HTERT RPE-1 (cell line): ENCODE measurements around the gene PARP8.
"Not testable (repeated sequence)": the region's sequence is repeated elsewhere in the genome, so short reads cannot be mapped to it uniquely, and the experiment has no call there.

Experiments
- in situ Hi-C: fragments of 300-500 bp; cut with MboI; formaldehyde crosslinking; loops from 4 replicates; pipeline ENCODE4 v1.14.3; 2020; ENCODE audit warnings: low sequenced_read_pairs

PARP8 gene

DNA sequence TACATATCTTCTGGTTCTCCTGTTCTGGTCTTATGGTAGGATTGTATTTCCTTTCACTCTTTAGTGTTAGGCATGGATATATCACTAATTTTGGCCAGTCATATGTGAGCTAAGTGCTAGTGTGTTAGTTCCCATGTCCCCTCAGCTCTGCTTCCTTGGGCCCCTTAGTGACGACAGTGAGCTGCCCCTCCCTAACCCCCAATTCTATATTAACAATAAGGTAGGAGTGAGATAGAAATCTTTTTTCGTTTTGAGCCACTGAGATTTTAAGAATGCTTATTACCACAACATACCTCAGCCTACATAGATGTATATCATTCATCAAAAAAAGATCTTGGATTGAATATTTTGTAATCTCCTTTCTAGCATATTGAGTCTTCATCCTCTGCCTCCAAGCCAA is 100.5 kb downstream of the PARP8 start:
- in situ Hi-C loops = no loop called here

DNA sequence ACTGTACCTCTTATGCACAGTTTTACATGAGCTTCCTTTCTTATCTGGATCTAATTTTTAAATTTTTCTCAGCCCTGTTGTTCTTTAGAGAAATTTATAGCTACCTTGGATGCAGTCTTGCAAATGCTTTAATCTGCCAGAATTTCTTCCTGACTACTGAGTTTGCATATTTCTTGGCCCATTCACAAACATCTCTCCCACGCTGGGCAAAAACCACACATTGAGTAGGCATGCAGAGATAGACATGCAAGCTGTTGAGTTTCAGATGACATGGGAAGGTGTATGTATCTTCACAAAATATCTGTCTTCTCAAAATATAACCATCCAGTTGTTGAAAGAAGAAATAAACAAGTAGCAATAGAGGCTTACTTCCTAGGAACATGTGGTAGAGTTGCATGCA is 101.2 kb downstream of the PARP8 start:
- in situ Hi-C loops = no loop called here

DNA sequence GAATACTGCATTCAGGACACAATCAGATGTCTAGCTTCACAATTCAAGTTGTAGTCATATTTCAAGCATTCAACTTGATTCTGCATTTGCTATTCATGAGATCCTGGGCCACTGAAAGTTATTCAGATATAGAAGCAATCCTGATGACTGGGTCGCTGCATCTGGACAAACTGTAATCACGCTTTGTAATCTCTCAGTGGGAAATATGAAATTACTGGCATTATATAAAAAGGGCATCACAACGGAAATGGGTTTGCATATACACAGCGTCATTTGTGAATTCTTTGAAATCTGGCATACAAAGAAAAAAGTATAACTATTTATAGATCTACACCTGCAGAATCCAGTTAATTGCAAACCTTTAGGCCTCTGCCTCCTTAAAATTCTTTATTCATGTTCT is 102.2 kb downstream of the PARP8 start:
- in situ Hi-C loops = no loop called here

DNA sequence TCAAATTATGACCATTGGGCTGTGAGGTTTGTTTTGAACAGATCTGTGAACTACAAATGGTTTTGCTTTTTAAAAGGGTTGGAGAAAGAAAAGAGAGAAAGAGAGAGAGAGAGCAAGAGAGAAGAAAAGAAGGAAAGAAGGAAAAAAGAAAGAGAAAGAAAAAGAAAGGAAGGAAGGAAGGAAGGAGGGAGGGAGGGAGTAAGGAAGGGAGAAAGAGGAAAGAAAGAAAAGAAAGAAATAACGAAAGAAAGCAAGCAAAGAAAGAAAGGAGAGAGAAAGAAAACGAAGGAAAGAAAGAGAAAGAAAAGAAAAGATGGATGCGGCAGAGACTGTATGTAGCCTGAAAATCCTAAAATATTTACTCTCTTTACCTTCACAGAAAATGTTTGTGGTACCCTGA is 104.0 kb downstream of the PARP8 start:
- in situ Hi-C loops = no loop called here

DNA sequence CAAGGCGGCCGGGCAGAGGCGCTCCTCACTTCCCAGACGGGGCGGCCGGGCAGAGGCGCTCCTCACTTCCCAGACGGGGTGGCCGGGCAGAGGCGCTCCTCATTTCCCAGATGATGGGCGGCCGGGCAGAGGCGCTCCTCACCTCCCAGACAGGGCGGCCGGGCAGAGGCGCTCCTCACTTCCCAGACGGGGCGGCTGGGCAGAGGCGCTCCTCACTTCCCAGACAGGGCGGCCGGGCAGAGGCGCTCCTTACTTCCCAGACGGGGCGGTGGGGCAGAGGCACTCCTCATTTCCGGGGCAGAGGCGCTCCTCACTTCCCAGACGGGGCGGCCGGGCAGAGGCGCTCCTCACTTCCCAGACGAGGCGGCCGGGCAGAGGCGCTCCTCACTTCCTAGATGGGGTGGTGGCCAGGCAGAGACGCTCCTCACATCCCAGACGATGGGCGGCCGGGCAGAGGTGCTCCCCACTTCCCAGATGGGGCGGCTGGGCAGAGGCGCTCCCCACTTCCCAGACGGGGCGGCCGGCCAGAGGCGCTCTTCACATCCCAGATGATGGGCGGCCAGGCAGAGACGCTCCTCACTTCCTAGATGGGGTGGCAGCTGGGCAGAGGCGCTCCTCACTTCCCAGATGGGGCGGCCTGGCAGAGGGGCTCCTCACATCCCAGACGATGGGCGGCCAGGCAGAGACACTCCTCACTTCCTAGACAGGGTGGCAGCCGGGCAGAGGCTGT is 108.2 kb downstream of the PARP8 start:
- in situ Hi-C loops = not testable (repeated sequence)

DNA sequence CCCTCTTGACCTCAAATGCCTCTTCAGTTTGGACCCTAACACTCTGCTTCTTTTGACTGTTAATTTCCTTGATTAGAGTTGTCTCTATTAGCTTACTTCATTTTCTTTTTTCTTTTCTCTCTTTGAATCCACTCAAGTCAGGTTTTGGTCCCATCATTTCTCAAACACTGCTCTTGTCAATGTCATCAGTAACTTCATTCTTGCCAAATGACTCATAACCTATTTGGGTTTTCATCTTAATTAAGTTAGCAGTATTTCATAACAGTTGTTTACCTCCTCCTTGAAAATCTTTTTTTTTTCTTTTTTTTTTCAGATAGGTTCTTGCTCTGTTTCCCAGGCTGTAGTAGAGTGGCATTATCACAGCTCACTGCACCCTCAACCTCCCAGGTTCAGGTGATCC is 119.6 kb downstream of the PARP8 start:
- in situ Hi-C loops = no loop called here

DNA sequence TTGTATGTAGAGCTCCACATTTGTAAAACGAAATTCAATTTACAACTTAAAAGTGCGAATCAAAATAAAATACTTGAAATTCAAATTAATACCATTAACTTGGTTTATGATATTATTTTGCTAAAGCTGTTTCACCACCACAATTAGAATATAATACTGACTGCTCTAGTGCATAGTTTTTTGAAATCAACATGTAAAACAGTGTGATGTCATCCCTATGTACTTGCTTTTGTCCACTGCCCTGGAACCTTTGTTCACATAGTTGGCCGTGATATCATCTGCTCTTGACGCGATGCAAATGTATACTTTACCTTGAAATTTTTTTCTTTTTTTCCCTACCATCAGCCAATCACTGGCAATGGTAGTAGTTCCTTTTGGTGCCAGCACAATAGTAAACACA is 125.4 kb downstream of the PARP8 start:
- in situ Hi-C loops = no loop called here

DNA sequence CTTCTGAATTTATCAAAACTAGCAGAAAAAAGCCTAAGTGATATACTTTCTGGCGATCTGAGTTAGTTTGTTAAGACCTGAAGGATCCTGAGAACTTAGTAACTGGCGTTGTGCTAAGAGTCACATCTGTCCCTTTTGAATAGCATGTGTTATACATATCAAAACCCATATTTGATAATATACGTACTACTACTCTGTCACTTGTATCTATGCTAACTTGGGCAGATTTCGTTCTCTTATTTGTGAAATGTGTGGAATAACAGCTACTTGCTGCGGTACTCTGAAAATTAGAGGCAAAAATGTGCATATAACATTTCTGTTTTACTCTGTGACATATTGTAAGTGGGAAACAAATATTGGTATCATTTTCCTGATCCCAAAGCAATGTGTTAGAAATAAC is 126.4 kb downstream of the PARP8 start:
- in situ Hi-C loops = no loop called here

DNA sequence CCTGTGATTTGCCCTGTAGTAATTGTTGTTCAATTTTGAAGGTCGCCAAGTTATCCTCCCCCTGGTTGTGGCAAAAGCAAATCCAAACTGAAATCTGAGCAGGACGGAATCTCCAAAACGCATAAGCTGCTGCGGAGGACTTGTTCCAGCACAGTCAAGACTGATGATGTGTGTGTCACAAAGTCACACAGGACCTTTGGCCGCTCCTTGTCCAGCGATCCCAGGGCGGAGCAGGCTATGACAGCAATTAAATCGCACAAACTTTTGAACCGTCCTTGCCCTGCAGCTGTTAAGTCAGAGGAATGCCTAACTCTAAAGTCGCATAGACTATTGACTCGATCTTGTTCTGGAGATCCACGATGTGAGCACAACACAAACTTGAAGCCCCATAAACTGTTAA is 128.4 kb downstream of the PARP8 start:
- in situ Hi-C loops = no loop called here

DNA sequence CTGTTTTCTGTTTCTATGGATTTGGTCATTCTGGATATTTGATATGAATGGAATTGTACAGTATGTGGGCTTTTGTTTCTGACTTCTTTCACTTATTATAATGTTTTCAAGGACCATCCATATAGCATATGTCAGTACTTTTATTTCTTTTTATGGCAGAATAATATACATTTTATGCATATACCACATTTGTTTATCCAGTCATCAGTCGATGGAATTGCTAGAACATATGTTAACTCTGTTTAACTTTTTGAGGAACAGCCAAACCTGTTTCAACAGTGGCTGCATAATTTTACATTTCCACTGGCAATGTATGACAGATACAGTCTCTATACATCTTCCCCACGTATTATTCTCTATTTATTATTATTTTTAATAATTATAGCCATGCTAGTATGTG is 131.6 kb downstream of the PARP8 start:
- in situ Hi-C loops = no loop called here

DNA sequence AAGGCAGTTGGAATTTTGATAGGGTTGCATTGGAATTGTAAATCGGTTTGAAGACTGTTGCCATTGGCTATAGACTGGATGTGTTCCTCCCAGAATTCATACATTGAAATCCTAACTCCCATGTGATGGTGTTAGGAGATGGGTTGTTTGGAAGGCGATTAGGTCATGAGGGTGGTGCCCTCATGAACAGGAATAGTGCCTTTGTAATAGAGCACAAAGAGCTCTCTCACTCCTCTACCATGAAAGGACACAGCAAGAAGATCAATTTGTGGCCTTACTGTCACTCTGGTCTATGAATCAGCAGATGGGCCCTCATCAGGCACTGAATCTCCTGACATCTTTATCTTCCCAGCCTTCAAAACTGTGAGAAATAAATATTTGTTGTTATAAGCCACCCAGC is 133.2 kb downstream of the PARP8 start:
- in situ Hi-C loops = no loop called here

DNA sequence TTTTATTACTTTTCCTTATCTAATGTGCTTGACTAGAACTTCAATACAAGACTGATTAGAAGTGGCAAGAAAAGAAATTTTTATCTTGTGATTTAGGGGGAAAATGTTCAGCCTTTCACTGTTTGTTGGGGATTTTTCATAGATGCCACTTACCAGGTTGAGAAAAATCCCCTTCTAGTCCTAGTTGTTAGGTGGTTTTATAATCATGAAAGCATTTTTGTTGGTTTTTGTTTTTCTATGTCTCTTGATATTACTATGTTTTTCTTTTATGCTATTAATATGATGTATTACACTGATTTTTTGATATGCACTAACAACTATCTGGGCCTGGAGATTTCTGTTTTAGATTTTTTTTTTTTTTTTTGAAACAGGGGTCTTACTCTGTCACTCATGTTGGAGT is 134.0 kb downstream of the PARP8 start:
- in situ Hi-C loops = no loop called here

DNA sequence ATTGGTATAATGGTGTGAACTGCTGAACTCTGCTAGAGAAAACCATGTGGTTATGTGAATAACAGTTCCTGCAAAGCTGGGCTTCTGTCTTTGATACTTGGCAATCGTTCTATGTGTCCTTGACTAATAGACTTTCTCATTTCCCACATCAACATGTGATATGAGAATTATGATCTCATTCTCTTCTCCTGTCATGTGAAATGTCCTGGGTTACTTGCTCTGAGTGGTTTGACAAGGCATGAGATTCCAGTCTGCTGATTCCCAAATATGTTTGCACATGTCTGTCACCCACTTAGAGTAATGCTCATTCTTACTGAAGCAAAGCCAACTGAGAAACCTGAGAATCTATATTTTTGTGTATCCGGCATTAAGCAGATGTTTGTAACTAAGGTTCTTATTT is 141.2 kb downstream of the PARP8 start:
- in situ Hi-C loops = no loop called here

DNA sequence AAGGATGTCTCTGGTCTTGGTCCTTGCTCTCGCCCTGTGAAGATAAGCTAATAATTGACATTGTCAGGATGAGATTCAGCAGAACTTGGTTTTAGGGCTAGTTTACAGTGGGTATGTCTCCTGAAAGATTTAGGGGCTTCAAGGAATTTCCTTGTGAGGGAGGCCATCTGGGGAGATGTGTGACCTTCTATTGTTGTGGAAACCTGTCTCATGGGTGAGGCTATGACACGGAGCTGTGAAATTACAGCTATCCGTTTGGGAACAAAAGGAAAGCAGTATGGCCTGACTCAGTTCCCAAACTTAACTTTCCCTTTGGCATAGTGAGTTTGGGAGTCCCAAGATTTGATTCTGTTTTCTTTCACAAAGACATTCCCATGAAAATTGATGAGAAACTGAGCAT is 142.0 kb downstream of the PARP8 start:
- in situ Hi-C loops = no loop called here

DNA sequence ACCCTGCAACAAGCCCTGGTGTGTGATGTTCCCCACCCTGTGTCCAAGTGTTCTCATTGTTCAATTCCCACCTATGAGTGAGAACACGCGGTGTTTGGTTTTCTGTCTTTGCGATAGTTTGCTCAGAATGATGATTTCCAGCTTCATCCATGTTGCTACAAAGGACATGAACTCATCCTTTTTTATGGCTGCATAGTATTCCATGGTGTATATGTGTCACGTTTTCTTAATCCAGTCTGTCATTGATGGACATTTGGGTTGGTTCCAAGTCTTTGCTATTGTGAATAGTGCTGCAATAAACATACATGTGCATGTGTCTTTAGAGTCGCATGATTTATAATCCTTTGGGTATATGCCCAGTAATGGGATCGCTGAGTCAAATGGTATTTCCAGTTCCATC is 145.3 kb downstream of the PARP8 start:
- in situ Hi-C loops = not testable (repeated sequence)

DNA sequence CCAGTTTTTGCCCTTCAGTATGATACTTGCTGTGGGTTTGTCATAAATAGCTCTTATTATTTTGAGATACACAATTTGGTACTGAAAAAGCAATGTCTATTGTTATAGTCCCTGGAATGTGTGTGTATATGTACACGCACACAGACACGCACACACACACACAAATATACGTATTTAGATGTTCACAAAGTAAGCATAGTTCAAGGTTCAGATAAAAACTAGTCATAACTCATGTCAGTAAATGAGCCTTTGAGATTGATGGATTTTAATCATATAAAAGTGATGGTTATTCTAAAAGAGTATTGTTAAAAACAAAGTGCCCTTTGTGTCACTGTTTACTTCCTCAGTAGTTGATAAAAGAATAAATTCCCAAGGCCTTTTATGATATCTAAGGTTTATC is 147.3 kb downstream of the PARP8 start:
- in situ Hi-C loops = no loop called here

DNA sequence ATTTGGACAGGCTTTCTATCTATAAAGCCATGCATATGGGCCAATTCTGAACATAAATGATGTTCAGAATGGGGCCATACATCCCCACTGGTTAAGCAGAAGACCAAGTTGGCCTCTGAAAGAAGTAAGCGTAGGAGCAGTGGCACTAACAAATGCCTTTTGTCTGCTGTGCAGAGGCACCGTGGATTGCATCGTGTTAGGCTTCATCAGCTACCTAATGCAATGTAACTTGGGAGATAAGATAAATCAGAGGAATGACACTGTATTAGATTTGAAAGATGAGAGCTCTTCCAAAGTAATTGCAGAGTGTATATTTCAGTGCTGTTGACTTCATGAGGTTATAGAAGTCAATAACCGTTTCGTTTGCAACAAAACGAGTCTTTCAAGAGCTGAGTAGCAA is 148.1 kb downstream of the PARP8 start:
- in situ Hi-C loops = no loop called here

DNA sequence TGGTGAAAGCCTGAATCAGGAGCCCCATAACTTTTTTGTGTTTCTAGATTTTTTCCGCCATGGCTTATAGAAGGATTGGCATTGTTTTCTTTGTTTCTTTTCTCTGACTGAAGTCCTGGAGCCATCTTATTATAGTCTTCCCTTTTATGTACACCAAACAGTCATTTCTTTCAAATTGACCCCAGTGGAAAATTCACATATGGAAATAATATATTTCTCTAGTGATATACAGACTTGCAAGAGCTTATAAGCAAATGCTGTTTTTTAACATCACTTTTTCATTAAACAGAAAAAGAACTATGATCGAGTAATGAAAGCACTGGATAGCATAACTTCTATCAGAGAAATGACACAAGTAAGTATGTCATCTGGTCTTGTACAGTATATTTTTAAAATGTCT is 155.6 kb downstream of the PARP8 start:
- in situ Hi-C loops = no loop called here

DNA sequence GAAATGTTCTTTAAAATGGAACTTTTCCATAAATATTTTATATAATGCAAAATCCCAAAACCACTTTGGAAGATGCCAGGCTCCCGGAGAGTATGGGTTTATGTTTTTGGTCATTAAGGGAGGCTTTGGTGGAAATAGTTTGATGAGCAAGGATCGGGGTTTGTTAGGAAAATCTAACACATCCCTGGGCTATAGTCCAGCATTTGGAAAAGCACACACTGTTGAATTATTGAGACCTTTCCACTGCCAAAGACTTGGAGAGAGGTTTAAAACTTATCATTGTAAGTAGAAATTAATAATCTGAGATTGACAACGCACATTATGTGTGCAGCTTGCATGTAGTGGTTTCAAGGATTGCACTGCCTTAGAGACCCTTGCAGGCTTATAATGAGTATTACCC is 156.3 kb downstream of the PARP8 start:
- in situ Hi-C loops = no loop called here

DNA sequence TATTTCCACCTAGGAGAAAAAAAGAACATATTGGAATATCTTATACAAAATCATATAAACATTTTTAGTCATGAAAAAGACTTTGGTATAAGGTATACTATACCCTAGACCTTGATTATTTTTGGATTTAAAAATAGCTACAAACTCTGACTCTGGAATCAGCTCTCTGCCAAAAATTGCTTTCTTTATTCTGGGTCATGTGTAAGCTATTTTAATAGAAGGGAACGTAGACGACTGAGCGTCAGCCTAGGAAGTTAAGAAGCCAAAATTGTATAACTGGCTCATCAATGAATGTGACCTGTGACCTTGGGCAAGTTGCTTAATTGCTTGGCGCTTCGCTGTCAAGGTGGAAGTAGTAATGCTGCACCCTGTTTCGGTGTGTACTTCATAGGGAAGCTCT is 157.1 kb downstream of the PARP8 start:
- in situ Hi-C loops = no loop called here

DNA sequence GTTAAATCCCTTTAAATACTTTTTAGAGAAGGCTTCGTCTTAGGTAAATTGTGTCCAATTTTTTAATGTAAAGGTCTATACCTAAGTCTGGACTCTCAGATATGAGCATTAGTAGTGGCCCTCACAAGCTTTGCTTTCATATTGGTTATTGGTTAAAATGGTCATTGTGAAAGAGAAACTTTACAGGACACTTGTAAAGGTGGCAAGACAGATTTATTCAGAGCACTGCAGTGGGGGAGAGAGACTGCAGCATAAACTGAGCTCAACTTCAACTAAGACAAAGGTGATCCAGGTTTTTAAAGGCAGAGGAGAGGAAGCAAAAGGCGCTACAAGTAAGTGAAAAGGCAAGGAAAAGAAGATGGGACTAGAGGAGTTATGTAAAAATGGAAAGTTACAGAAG is 157.7 kb downstream of the PARP8 start:
- in situ Hi-C loops = no loop called here

DNA sequence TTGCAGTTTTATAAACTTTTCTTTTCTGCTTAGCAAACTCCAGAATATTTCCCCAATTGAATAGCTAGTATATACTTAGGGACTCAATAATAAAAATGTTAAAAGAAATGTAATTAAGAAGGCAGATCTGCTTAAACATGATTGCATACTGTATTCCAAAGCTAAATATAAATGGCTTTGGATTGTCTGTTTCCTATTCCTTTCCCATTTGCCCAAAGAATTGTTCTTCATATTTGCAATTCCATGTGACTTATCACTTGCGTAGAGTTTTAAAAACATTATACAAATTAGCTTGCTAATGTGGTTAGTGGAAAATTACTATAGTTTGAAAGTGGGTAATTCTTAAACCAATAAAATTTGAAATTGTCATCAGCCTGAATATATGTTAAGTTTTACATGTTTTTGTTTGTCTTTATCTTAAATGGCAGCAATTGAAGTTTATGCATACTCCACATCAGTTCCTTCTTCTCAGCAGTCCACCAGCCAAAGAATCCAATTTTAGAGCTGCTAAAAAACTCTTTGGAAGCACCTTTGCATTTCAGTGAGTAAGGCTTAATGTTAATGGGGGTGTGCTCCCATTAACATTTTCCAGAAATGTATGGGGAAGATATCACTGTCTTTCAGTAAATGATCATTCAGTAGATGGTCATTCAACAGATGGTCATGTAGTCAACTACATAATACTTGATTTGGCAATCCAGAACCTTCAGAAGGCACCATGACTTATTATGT is 161.2 kb downstream of the PARP8 start:
- in situ Hi-C loops = no loop called here

DNA sequence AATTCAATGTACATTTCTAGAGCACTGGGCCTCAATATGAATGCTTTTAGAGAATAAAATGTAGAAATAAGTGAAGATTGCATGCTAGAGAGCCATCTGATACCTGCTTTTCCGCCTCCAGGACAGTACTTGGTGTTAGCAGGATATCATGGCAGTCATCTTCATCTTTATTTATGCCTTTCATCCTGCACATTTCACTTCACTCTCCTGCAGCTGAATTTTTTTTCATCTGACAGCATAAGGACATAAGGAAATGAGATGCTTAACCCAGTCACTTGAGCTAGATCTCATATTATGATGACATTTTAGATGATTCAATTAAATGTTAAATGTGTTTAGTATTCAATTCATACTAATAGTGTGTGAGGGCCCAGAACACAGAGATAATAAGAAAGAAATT is 162.6 kb downstream of the PARP8 start:
- in situ Hi-C loops = no loop called here
